CD4-positive, alpha-beta T cell (primary cell): ENCODE results near the gene CDC42EP3. TPM values are rescaled to one million over a fixed set of nuclear protein-coding genes. Genes with fewer than 3 reads are reported as not detected.

Experiments
- ATAC-seq: fragments of 200-7000 bp; cut with Tn5 transposase; one replicate; pipeline ENCODE4 v1.10.0; 2022; ENCODE audit warnings: mild to moderate bottlenecking; ENCODE audit not compliant: poor library complexity
- CTCF ChIA-PET: fragments of 350-600 bp; sonication (Branson Sonifier 250); formaldehyde crosslinking; loops from one replicate; lab custom pipeline; 2021; ENCODE audit warnings: antibody characterized with exemption, inconsistent platforms; lab: Charles Lee
- POLR2A ChIA-PET: fragments of 350-600 bp; sonication (Branson Sonifier 250); formaldehyde crosslinking; loops from one replicate; lab custom pipeline; 2021; ENCODE audit warnings: antibody characterized with exemption, inconsistent platforms; lab: Charles Lee
- DNase-seq, 14 experiments: peaks; one replicate each; pipeline ENCODE4 v3.0.0-alpha.2; 2013 to 2020; ENCODE audit warnings: mixed read lengths in 2 of 14
- H3K27ac ChIP-seq, 2 donors: one replicate each; pipeline versions ENCODE4 v1.5.1 to v1.7.0; 2013; ENCODE audit warnings: low read length in 2 of 2, low read depth in 1 of 2, mild to moderate bottlenecking in 1 of 2
- H3K27me3 ChIP-seq, 2 experiments: 1 replicate in 1 of 2; 2 replicates in 1 of 2; pipeline versions ENCODE4 v1.6.1 to v1.7.0; 2013; ENCODE audit warnings: low read length in 2 of 2, control low read depth in 1 of 2, mild to moderate bottlenecking in 1 of 2, moderate library complexity in 1 of 2; ENCODE audit not compliant: insufficient read depth in 2 of 2, control insufficient read depth in 1 of 2
- H3K36me3 ChIP-seq: one replicate; pipeline ENCODE4 v1.6.1; 2013; ENCODE audit warnings: low read length, control low read depth; ENCODE audit not compliant: insufficient read depth
- H3K4me1 ChIP-seq: one replicate; pipeline ENCODE4 v1.6.1; 2013; ENCODE audit warnings: low read length, control low read depth; ENCODE audit not compliant: insufficient read depth
- H3K4me3 ChIP-seq: one replicate; pipeline ENCODE4 v1.5.1; 2013; ENCODE audit warnings: mild to moderate bottlenecking, low read length, moderate library complexity
- H3K9me3 ChIP-seq, 2 experiments: 1 replicate in 1 of 2; 2 replicates in 1 of 2; pipeline versions ENCODE4 v1.6.1 to v1.7.0; 2013; ENCODE audit warnings: low read length in 2 of 2, mild to moderate bottlenecking in 2 of 2, control low read depth in 1 of 2, moderate library complexity in 1 of 2; ENCODE audit not compliant: control insufficient read depth in 1 of 2, insufficient read depth in 1 of 2
- H3K27ac Mint-ChIP-seq: one replicate; pipeline ENCODE4 v1.8.0; 2020; ENCODE audit warnings: mixed read lengths
- H3K27me3 Mint-ChIP-seq: one replicate; pipeline ENCODE4 v1.8.0; 2021; ENCODE audit warnings: mixed read lengths
- H3K36me3 Mint-ChIP-seq: one replicate; pipeline ENCODE4 v1.8.0; 2021; ENCODE audit warnings: low read depth, mixed read lengths
- H3K4me1 Mint-ChIP-seq: one replicate; pipeline ENCODE4 v1.8.0; 2021; ENCODE audit warnings: low read depth, mixed read lengths
- H3K4me3 Mint-ChIP-seq: one replicate; pipeline ENCODE4 v1.8.0; 2020; ENCODE audit warnings: mild to moderate bottlenecking, mixed read lengths
- H3K9me3 Mint-ChIP-seq: one replicate; pipeline ENCODE4 v1.8.0; 2020; ENCODE audit warnings: mixed read lengths
- intact Hi-C, 2 experiments: fragments of 100-400 bp; cut with DNase I in 1 of 2; cut with micrococcal nuclease in 1 of 2; formaldehyde crosslinking; loops; one replicate each; pipeline versions ENCODE4 v1.15.1 to v1.9.0; 2023 to 2025; cut with DNase I, micrococcal nuclease
- total RNA-seq, 174 experiments: library from RNA in 2 of 174; stranded (reverse) in 2 of 174; gene quantifications; one replicate each; pipeline ENCODE4 v1.2.3 and lab custom pipeline; 2021 to 2026
- TF ChIP-seq, protein P1 (sequence below): fragments of 200-600 bp; IDR thresholded peaks from one replicate; pipeline ENCODE4 v1.8.0; 2022; ENCODE audit warnings: antibody characterized with exemption, mild to moderate bottlenecking

Gene CDC42EP3
- total RNA-seq, 2 experiments from 2014 or later = 20.6 to 24.1 TPM

DNA sequence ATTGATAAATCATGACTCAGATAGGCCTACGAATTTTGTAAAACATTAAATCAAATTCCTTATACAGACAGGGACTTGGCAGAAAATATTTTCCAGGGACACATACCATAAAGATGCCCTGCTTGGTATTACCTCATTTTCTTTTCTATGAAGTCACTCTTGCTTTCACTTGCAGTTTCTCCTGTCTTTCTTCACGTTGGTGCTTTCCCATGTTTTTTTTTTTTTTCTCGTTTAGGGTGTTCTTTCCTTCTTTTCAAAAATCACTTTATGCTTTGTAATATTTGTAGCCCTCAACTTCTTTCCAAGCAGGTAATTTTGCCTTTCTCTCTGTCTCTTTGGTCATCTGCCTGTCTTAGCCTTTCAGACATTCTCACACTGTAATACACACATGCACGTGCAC, 40.7 kb downstream of the CDC42EP3 start:
- POLR2A ChIA-PET = no interaction called here
- Histone ChIP-seq H3K9me3 (no peaks in the 10 kb centered on the region), H3K27me3 (no peaks in the 10 kb centered on the region), H3K36me3 (peaks cover 19% of the 10 kb centered on the region), H3K4me3 (no peak overlapping the region), H3K27ac (no peak overlapping the region), H3K4me1 (peaks cover 60% of the 10 kb centered on the region)
- no peak for DNase-seq
- H3K9me3 Mint-ChIP-seq = no peaks in the 10 kb centered on the region
- no peaks in the 10 kb centered on the region for H3K36me3 Mint-ChIP-seq
- ATAC-seq = no peak
- intact Hi-C loops = no loop called here
- CTCF ChIA-PET = no interaction called here
- H3K4me1 Mint-ChIP-seq = peaks cover 70% of the 10 kb centered on the region
- H3K27me3 Mint-ChIP-seq = no peaks in the 10 kb centered on the region
- H3K4me3 Mint-ChIP-seq = no peak overlapping the region
- no peak overlapping the region for H3K27ac Mint-ChIP-seq
- TF ChIP-seq, protein P1, sequence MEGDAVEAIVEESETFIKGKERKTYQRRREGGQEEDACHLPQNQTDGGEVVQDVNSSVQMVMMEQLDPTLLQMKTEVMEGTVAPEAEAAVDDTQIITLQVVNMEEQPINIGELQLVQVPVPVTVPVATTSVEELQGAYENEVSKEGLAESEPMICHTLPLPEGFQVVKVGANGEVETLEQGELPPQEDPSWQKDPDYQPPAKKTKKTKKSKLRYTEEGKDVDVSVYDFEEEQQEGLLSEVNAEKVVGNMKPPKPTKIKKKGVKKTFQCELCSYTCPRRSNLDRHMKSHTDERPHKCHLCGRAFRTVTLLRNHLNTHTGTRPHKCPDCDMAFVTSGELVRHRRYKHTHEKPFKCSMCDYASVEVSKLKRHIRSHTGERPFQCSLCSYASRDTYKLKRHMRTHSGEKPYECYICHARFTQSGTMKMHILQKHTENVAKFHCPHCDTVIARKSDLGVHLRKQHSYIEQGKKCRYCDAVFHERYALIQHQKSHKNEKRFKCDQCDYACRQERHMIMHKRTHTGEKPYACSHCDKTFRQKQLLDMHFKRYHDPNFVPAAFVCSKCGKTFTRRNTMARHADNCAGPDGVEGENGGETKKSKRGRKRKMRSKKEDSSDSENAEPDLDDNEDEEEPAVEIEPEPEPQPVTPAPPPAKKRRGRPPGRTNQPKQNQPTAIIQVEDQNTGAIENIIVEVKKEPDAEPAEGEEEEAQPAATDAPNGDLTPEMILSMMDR = no peak

DNA sequence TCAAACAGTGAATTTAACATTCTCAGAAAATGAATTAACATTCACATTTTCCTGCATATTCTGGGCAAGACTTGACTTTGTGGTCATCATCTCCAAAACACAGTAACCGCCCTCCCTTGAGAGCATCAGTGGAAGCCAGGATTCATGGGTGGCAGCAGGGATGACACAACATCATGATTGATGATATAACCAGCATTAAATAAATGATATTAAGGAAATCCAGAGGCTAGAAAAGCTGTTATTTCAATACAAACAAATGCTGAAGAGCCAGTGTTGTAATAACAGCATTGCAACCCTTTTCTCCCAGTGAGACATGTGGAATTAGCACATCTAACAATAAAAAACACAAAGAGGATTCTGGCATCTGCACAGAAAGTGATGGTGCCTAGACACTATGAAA, 41.1 kb downstream of the CDC42EP3 start:
- CTCF ChIA-PET = no interaction called here
- Histone ChIP-seq H3K4me3 (no peak overlapping the region), H3K36me3 (peaks cover 19% of the 10 kb centered on the region), H3K27ac (no peak overlapping the region), H3K27me3 (no peaks in the 10 kb centered on the region), H3K9me3 (no peaks in the 10 kb centered on the region), H3K4me1 (peaks cover 60% of the 10 kb centered on the region)
- Mint-ChIP-seq H3K27ac (no peak overlapping the region), H3K4me1 (peaks cover 70% of the 10 kb centered on the region), H3K36me3 (no peaks in the 10 kb centered on the region), H3K27me3 (no peaks in the 10 kb centered on the region), H3K9me3 (no peaks in the 10 kb centered on the region), H3K4me3 (no peak overlapping the region)
- POLR2A ChIA-PET = no interaction called here
- DNase-seq (no peak), ATAC-seq (no peak)
- TF ChIP-seq, protein P1 = no peak
- intact Hi-C loops = no loop called here

DNA sequence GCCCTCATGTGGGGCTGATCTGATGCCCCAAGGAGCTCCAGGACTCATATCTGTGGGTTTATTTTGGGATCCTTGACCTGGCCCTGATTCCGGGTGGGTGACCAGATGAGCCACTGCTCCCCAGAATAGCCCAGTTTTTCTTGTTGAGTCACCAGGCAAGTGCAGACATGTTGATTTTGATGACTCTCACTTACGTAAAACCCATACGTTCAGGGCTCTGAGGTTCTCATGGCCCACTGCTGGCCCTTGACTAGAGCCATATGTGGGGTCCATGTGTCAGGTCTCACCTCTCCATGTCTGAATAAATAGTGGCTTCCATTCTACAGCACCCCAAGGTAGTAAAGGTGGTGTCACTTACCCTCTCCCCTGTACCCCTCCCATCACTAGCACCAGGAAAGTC, 41.9 kb downstream of the CDC42EP3 start:
- peaks cover 19% of the 10 kb centered on the region for H3K36me3 ChIP-seq
- H3K4me1 ChIP-seq = peaks cover 59% of the 10 kb centered on the region
- H3K27me3 Mint-ChIP-seq = no peaks in the 10 kb centered on the region
- no peaks in the 10 kb centered on the region for H3K9me3 Mint-ChIP-seq
- DNase-seq (no peak), ATAC-seq (no peak)
- POLR2A ChIA-PET = interaction anchor here (0.6 kb wide), 1 partner anchor 69 kb away, joined by 3 read pairs; no protein-coding TSS in a partner anchor
- H3K27ac ChIP-seq = no peak overlapping the region
- no peaks in the 10 kb centered on the region for H3K9me3 ChIP-seq
- TF ChIP-seq, protein P1 = no peak
- H3K4me3 ChIP-seq = no peak overlapping the region
- no peak overlapping the region for H3K27ac Mint-ChIP-seq
- no peaks in the 10 kb centered on the region for H3K36me3 Mint-ChIP-seq
- no peak overlapping the region for H3K4me3 Mint-ChIP-seq
- intact Hi-C loops = no loop called here
- H3K27me3 ChIP-seq = no peaks in the 10 kb centered on the region
- H3K4me1 Mint-ChIP-seq = peaks cover 70% of the 10 kb centered on the region
- CTCF ChIA-PET = no interaction called here
